Karpas-422 (cell line): ENCODE measurements around the gene GPR15. TPM values are rescaled to one million over a fixed set of nuclear protein-coding genes. Genes with fewer than 3 reads are reported as not detected.

Experiments
- DNase-seq: peaks from one replicate; pipeline ENCODE4 v3.0.0-alpha.2; 2015
- H2AFZ ChIP-seq: fragments of 200-600 bp; sonication (generic); 2 replicates; pipeline ENCODE4 v1.6.1; 2014; ENCODE audit warnings: antibody characterized with exemption, low read length, mixed read lengths
- H3K27ac ChIP-seq: fragments of 200-600 bp; sonication (generic); 2 replicates; pipeline ENCODE4 v1.5.1; 2014; ENCODE audit warnings: mild to moderate bottlenecking, low read length, moderate library complexity
- H3K27me3 ChIP-seq: fragments of 200-600 bp; sonication (generic); 2 replicates; pipeline ENCODE4 v1.6.1; 2014; ENCODE audit warnings: low read length, mixed read lengths
- H3K36me3 ChIP-seq: fragments of 200-600 bp; sonication (generic); 2 replicates; pipeline ENCODE4 v1.6.1; 2014; ENCODE audit warnings: low read length, mixed read lengths; ENCODE audit not compliant: insufficient read depth
- H3K4me1 ChIP-seq: fragments of 200-600 bp; sonication (generic); 2 replicates; pipeline ENCODE4 v1.6.1; 2014; ENCODE audit warnings: mild to moderate bottlenecking, low read length, mixed read lengths
- H3K4me2 ChIP-seq: fragments of 200-600 bp; sonication (generic); 2 replicates; pipeline ENCODE4 v1.6.1; 2014; ENCODE audit warnings: low read length, low read depth, mild to moderate bottlenecking; ENCODE audit not compliant: poor library complexity, severe bottlenecking
- H3K4me3 ChIP-seq: fragments of 200-600 bp; sonication (generic); 2 replicates; pipeline ENCODE4 v1.5.1; 2014; ENCODE audit warnings: mild to moderate bottlenecking, antibody characterized with exemption, low read length, mixed read lengths
- H3K79me2 ChIP-seq: fragments of 200-600 bp; sonication (generic); 2 replicates; pipeline ENCODE4 v1.6.1; 2014; ENCODE audit warnings: mild to moderate bottlenecking, low read length, mixed read lengths
- H3K9ac ChIP-seq: fragments of 200-600 bp; sonication (generic); 2 replicates; pipeline ENCODE4 v1.6.0; 2014; ENCODE audit warnings: low read length
- H3K9me2 ChIP-seq: fragments of 200-600 bp; sonication (generic), shearing (Covaris generic); replicated peaks from 2 replicates; pipeline ENCODE4 v1.6.0; 2014; ENCODE audit warnings: mild to moderate bottlenecking, low read length, moderate library complexity; ENCODE audit not compliant: insufficient read depth
- H3K9me3 ChIP-seq: fragments of 300-700, 200-600 bp; sonication (generic); 2 replicates; pipeline ENCODE4 v1.6.1; 2014; ENCODE audit warnings: low read length, mixed read lengths
- H4K20me1 ChIP-seq: fragments of 200-600 bp; sonication (generic); 2 replicates; pipeline ENCODE4 v1.6.1; 2014; ENCODE audit warnings: mild to moderate bottlenecking, antibody characterized with exemption, low read length, low read depth; ENCODE audit not compliant: insufficient read depth
- total RNA-seq: library from RNA; depleted of rRNA; stranded (reverse); fragments of >200 nt; shearing (Covaris generic); gene quantifications from 2 replicates; pipeline ENCODE4 v1.2.3, GENCODE V29; 2014; ENCODE audit warnings: low replicate concordance

Gene GPR15
- total RNA-seq, 1 experiment from 2014 or later: not detected

DNA sequence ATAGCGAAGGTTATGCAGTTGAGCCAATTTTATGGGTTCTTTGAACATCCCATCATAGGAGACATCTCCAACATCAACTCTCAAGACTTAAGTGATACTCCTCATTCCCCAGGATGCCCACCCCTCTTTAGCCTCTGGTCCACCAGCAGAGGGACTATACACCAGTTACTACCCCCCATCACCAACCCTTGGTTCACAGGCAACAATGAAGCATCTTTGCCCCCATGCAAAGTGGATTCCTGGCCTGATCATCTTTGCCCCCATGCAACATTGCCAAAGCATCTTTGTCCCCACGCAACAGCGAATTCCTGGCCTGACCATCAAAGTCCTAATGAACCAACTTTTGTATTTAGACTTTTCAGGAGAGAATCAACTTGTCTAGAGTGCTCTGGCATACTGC lies 19.1 kb downstream of the GPR15 start:
- no peaks in the 10 kb centered on the region for H3K79me2 ChIP-seq
- no peak for DNase-seq

DNA sequence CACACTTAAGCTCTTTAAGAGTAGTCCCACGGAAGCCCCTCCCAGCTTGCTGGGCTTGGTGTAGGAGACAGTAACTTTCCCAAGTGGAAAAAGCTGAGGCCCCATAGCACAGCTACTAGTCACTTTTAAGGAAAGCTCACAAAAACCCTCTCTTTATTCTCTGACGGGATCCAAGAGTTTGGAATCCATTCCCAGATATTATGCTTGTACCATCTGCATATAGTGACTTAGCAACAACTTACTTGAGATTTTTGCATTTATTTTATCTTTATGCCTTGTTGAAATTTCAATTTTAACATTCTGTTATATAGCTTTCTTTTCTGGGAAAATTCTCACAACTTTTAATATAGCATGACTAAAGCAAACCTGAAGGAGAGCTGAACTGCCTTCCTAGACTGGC lies 19.5 kb downstream of the GPR15 start:
- H3K4me3 ChIP-seq: no peak overlapping the region
- peaks cover under 1% of the 10 kb centered on the region; the same call in 1 of the 2 replicates for H3K4me1 ChIP-seq
- no peak overlapping the region for H3K4me2 ChIP-seq
- no peaks in the 10 kb centered on the region for H3K27me3 ChIP-seq
- DNase-seq: no peak
- H3K9me2 ChIP-seq: no peaks in the 10 kb centered on the region
- H2AFZ ChIP-seq: no peak overlapping the region
- H3K9me3 ChIP-seq: no peaks in the 10 kb centered on the region
- no peaks in the 10 kb centered on the region for H4K20me1 ChIP-seq
- no peaks in the 10 kb centered on the region for H3K36me3 ChIP-seq
- no peak overlapping the region for H3K9ac ChIP-seq
- no peaks in the 10 kb centered on the region for H3K79me2 ChIP-seq
- no peak overlapping the region for H3K27ac ChIP-seq

More for the DNA sequence above, 19.1 kb downstream of the GPR15 start:
- H3K27ac ChIP-seq: no peak overlapping the region
- H3K4me2 ChIP-seq: no peak overlapping the region
- no peaks in the 10 kb centered on the region for H3K9me3 ChIP-seq
- no peaks in the 10 kb centered on the region for H3K9me2 ChIP-seq
- no peak overlapping the region for H3K4me3 ChIP-seq
- H3K27me3 ChIP-seq: no peaks in the 10 kb centered on the region
- H4K20me1 ChIP-seq: no peaks in the 10 kb centered on the region
- no peak overlapping the region for H2AFZ ChIP-seq
- peaks cover 3% of the 10 kb centered on the region; the same call in 1 of the 2 replicates for H3K4me1 ChIP-seq
- no peak overlapping the region for H3K9ac ChIP-seq
- H3K36me3 ChIP-seq: no peaks in the 10 kb centered on the region

DNA sequence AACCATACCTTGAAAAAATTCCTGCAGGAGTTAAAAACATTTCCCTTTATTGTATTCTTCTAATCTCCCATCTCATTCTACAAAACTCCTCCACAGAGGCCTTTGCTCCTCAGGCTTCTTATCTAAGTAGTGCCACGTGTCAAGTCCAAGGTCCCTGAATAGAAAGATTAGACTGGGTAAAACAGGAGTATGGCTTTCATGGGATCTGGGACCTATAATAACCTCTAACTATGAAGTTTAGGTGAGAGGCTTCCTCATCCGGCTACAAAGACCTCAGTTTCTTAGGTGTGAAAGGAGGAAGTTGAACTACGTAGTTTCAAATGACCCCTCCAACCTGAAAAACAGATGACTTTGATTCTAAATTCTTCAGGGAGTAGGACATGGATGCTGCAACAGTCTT lies 20.0 kb downstream of the GPR15 start:
- Histone ChIP-seq H3K4me1 (no peaks in the 10 kb centered on the region), H2AFZ (no peak overlapping the region), H3K4me2 (no peak overlapping the region), H3K4me3 (no peak overlapping the region), H3K9ac (no peak overlapping the region), H3K79me2 (no peaks in the 10 kb centered on the region), H3K9me3 (no peaks in the 10 kb centered on the region), H3K9me2 (no peaks in the 10 kb centered on the region), H4K20me1 (no peaks in the 10 kb centered on the region), H3K36me3 (no peaks in the 10 kb centered on the region), H3K27ac (no peak overlapping the region), H3K27me3 (no peaks in the 10 kb centered on the region)
- no peak for DNase-seq

DNA sequence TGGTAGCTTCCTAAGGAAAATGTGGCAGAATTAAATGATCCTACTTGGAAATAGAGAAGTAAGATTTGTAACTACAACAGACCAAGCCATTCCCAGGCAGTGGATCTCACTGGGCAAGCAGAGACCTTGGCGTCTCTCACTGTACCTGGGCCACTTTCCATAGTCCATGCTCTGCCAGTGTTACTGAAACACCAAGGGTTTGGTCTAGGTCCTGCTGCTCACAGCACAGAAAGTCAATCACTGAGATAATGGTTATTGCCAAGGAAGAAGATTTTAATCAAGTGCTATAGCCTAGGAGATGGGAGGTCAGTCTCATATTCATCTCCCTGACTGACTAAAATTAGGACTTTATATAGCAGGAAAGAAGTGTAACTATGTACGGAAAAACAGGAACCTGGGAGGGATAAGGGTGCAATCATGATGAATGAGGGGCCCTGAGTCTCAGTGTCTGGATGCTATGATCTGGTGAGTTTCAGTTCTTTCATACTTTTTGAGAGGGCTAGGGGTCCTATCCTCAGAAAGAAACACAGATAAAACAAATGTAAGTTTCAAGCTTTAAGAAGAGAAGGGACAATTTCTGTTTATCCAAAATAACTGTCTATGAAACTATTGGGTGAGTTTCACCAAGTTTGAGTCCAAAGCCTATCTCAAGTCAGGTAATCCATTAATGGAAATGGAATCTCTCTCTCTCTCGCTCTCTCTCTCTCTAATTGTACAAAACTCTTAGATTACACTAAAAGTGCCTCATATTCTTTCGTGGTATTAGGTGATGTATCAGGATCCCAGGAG lies 20.6 kb downstream of the GPR15 start:
- Histone ChIP-seq H3K4me1 (no peaks in the 10 kb centered on the region), H3K4me3 (no peak overlapping the region), H4K20me1 (no peaks in the 10 kb centered on the region), H3K27me3 (no peaks in the 10 kb centered on the region), H3K79me2 (no peaks in the 10 kb centered on the region), H3K9me2 (no peaks in the 10 kb centered on the region), H3K36me3 (no peaks in the 10 kb centered on the region), H3K27ac (no peak overlapping the region), H3K9ac (no peak overlapping the region), H3K9me3 (no peaks in the 10 kb centered on the region), H2AFZ (no peak overlapping the region), H3K4me2 (no peak overlapping the region)
- no peak for DNase-seq

DNA sequence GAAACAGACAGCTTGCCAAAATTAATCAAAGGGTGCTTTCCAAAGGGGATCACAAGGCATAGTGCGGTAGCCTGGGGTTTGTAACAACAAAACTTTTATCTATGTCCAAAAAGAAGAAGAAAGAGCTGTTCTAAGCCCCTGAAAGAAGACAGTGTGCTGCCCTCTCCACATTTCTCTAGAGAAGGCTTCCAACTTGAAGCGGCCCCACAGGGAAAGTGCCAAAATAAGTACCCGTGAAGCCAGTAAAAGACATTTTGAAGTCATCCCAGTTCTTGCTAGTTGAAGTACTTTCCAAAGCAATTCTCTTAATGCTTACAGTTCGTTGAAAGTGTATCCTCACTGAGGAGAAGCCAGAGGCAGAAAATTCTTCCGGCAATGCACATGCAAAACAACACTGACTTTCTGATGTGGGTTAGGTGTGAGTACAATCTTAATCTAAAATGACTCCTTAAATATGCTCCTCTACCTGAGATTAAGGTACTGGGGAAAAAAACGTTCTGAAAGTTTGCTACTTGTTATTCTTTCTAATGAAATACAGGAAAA lies 21.3 kb downstream of the GPR15 start:
- Histone ChIP-seq H3K4me1 (no peaks in the 10 kb centered on the region), H3K9me3 (no peaks in the 10 kb centered on the region), H3K27ac (no peak overlapping the region), H3K79me2 (no peaks in the 10 kb centered on the region), H4K20me1 (no peaks in the 10 kb centered on the region), H3K27me3 (no peaks in the 10 kb centered on the region), H3K9ac (no peak overlapping the region), H3K9me2 (no peaks in the 10 kb centered on the region), H3K4me2 (no peak overlapping the region), H3K4me3 (no peak overlapping the region), H2AFZ (no peak overlapping the region), H3K36me3 (no peaks in the 10 kb centered on the region)
- no peak for DNase-seq

DNA sequence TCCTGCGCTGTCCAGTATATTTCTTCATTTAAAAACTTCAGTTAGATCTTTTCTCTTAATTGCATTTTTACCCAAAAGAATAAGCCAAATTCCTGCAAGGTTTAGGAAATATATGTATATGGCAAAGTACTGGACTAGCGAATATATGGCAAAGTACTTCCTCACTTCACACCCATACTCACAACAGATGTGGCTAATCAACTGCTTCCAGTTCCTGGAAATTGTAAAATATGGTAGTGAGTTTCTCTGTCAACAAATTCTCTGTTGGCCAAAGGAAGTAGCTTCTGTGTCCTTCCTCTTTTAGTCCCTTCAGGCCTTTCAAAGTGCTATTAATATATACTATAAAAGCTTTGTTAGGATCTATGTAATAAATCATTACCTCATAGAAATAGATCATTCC lies 22.0 kb downstream of the GPR15 start:
- Histone ChIP-seq H3K79me2 (no peaks in the 10 kb centered on the region), H3K9me3 (no peaks in the 10 kb centered on the region), H3K4me2 (no peak overlapping the region), H4K20me1 (no peaks in the 10 kb centered on the region), H2AFZ (no peak overlapping the region), H3K9me2 (no peaks in the 10 kb centered on the region), H3K36me3 (no peaks in the 10 kb centered on the region), H3K9ac (no peak overlapping the region), H3K27me3 (no peaks in the 10 kb centered on the region), H3K4me1 (no peaks in the 10 kb centered on the region), H3K27ac (no peak overlapping the region), H3K4me3 (no peak overlapping the region)
- DNase-seq: no peak

DNA sequence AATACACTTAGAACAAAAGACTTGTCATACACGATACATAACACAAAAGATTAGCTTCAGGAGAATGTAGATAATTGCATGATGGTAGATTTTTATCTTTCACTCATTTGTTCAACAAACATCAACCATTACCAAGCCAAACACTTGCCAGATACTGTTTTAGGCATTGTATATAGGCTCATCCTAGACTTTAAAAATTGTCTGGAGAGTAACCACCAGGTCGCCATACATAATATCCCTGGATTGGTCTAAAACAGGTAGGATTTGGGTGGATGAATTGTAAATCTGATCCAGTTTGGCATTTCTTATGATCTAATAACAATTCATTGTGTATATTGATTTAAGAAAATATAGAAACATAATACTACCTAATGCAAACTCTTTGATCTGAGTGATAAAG lies 22.8 kb downstream of the GPR15 start:
- Histone ChIP-seq H3K9me2 (no peaks in the 10 kb centered on the region), H3K4me2 (no peak overlapping the region), H3K4me1 (no peaks in the 10 kb centered on the region), H4K20me1 (no peaks in the 10 kb centered on the region), H3K27ac (no peak overlapping the region), H2AFZ (no peak overlapping the region), H3K4me3 (no peak overlapping the region), H3K9me3 (no peaks in the 10 kb centered on the region), H3K27me3 (no peaks in the 10 kb centered on the region), H3K9ac (no peak overlapping the region), H3K79me2 (no peaks in the 10 kb centered on the region), H3K36me3 (no peaks in the 10 kb centered on the region)
- DNase-seq: no peak

DNA sequence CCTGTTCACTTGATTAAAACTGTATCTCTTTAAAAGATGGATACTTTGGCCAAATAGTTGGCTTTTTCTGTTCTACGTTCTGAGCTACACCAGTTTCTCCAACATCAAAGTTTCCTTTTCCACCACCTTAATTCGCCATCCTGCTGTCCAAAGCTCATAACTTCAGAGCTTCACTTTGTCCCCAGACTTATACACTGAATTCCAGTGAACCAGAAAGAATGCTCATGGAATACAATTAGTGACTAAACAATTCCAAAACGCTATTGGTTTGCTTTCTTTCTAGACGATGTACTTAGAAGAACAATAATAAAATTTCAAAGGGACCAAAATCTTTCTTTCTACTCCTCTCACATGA lies 23.2 kb downstream of the GPR15 start:
- Histone ChIP-seq H3K9me3 (no peaks in the 10 kb centered on the region), H3K9ac (no peak overlapping the region), H3K4me3 (no peak overlapping the region), H3K9me2 (no peaks in the 10 kb centered on the region), H3K4me1 (no peaks in the 10 kb centered on the region), H3K36me3 (no peaks in the 10 kb centered on the region), H3K4me2 (no peak overlapping the region), H3K27me3 (no peaks in the 10 kb centered on the region), H3K79me2 (no peaks in the 10 kb centered on the region), H4K20me1 (no peaks in the 10 kb centered on the region), H2AFZ (no peak overlapping the region), H3K27ac (no peak overlapping the region)
- no peak for DNase-seq
